Heart left ventricle (tissue), 16 donors: ENCODE results near the gene PTBP1. TPM values are rescaled to one million over a fixed set of nuclear protein-coding genes. Genes with fewer than 3 reads are reported as not detected.

Experiments used
- ATAC-seq, 4 donors: fragments of 200-7000 bp; cut with Tn5 transposase; one replicate each; pipeline ENCODE4 v1.9.1; 2020 to 2022; ENCODE audit warnings: moderate library complexity in 4 of 4, mild to moderate bottlenecking in 3 of 4, moderate number of reproducible peaks in 1 of 4
- DNase-seq, 5 donors: peaks; one replicate each; pipeline ENCODE4 v3.0.0-alpha.2; 2020
- H3K27ac ChIP-seq, 12 donors: fragments of 200-600 bp; sonication (generic) in 4 of 12; one replicate each; pipeline versions ENCODE4 v1.5.0 to v1.8.0; 2016 to 2022; ENCODE audit warnings: mild to moderate bottlenecking in 2 of 12
- H3K27me3 ChIP-seq, 9 donors: fragments of 200-600 bp; sonication (generic) in 2 of 9; one replicate each; pipeline versions ENCODE4 v1.5.1 to v1.8.0; 2016 to 2022; ENCODE audit warnings: mild to moderate bottlenecking in 3 of 9
- H3K36me3 ChIP-seq, 9 donors: fragments of 200-600 bp; sonication (generic) in 2 of 9; one replicate each; pipeline versions ENCODE4 v1.5.0 to v1.8.0; 2018 to 2022; ENCODE audit warnings: mild to moderate bottlenecking in 2 of 9
- H3K4me1 ChIP-seq, 12 donors: fragments of 200-600 bp; sonication (generic) in 4 of 12; one replicate each; pipeline versions ENCODE4 v1.5.0 to v1.8.0; 2016 to 2022; ENCODE audit warnings: mild to moderate bottlenecking in 3 of 12
- H3K4me3 ChIP-seq, 12 donors: fragments of 200-600 bp; sonication (generic) in 4 of 12; one replicate each; pipeline versions ENCODE4 v1.5.0 to v1.8.0; 2017 to 2022; ENCODE audit warnings: mild to moderate bottlenecking in 9 of 12, moderate library complexity in 4 of 12
- H3K9me3 ChIP-seq, 12 donors: fragments of 200-600 bp; sonication (generic) in 4 of 12; one replicate each; pipeline versions ENCODE4 v1.5.0 to v1.8.0; 2016 to 2022; ENCODE audit warnings: mild to moderate bottlenecking in 1 of 12
- CTCF ChIP-seq, 12 donors: fragments of 200-600 bp; sonication (generic) in 4 of 12; IDR thresholded peaks; one replicate each; pipeline versions ENCODE4 v1.5.0 to v1.8.0; 2018 to 2022; ENCODE audit warnings: antibody characterized with exemption in 12 of 12, mild to moderate bottlenecking in 5 of 12
- POLR2A ChIP-seq, 2 donors: fragments of 450-650 bp; IDR thresholded peaks; one replicate each; pipeline ENCODE4 v1.6.1; 2017; ENCODE audit warnings: antibody characterized with exemption in 2 of 2, mild to moderate bottlenecking in 2 of 2, moderate library complexity in 2 of 2
- WGBS, 4 donors: extraction: QIAGEN DNeasy Blood & Tissue Kit in 2 of 4; methylation state at CpG; one replicate each; pipeline versions ENCODE4 v1.1.5 to v1.1.7; 2013 to 2018; 5-methylcytosine and 5-hydroxymethylcytosine counted together
- intact Hi-C, 10 donors: fragments of 100-400 bp; cut with DNase I; formaldehyde crosslinking; loops; one replicate each; pipeline versions ENCODE4 v1.11.1 to v1.14.2; 2022
- polyA plus RNA-seq, 2 donors: library from polyadenylated mRNA; stranded (reverse); fragments of 200-250 nt; gene quantifications; one replicate each; pipeline ENCODE4 v1.2.3, GENCODE V29; 2013
- total RNA-seq, 9 donors: library from RNA; depleted of rRNA in 2 of 9; stranded (reverse); fragments of >200 nt in 2 of 9; fragmentation: NEBNext Ultra II Directional in 3 of 9; extraction: Animal tissue kit (Norgen Biotek cat#: 25700) in 3 of 9; gene quantifications; one replicate each; pipeline versions ENCODE4 v1.1.0 to v1.2.4, GENCODE V29; 2016 to 2023
- donor health status: ischemic (EF 13 %, LVEDD 7.1; RV severe dilation, severe dysfunction).
- donor health status: healthy with polysubstance abuse.
- donor health status: DM: no; HTN: yes; CAD: no.
- donor health status: DM: no; HTN: no; CAD: no.
- donor health status: ischemic (EF 25% LVEDD 6.9; RV normal size, moderate dysfunction).
- donor health status: ischemic (EF 25% LVEDD 5.7; RV mildly dilated, moderate dysfunction).
- donor health status: healthy.
- donor health status: DM: yes; HTN: yes; CAD: no.
- donor health status: ischemic (EF 35%, LVEDD 5.7; RV mildly dilated, moderate dysfunction).
- donor health status: nonischemic (EF 11% LVEDD 7.7; RV severe dilation, severe dysfunction).
- donor health status: DM: yes; HTN: yes; CAD: no.
- donor health status: PGD.
- donor health status: ischemic (EF 29% LVEDD 5.4; RV normal size, mild dysfunction).
- donor health status: nonischemic (EF 23%, LVEDD 6.1; RV moderate dilation, normal function).

Gene PTBP1
- total and polyA plus RNA-seq, 11 donors: 39.2 to 144 (median 55.1) TPM

GRCh38 chr19:795691-796581 lies 1.3 kb upstream of the PTBP1 start:
- Histone ChIP-seq H3K27ac (peak overlapping the region in 10 of 12 donors; percentile 74 to 100 (median 90)), H3K27me3 (no peaks in the 10 kb centered on the region), H3K9me3 (no peaks in the 10 kb centered on the region), H3K36me3 (peaks cover 0 to 19% (median 2%) of the 10 kb centered on the region in 9 donors), H3K4me3 (peak overlapping the region; percentile 48 to 99 (median 76)), H3K4me1 (peaks cover 11 to 56% (median 43%) of the 10 kb centered on the region in 12 donors)
- DNase-seq (peak in 2 of 5 donors; percentile 21 to 44), ATAC-seq (no peak)
- 80 to 84% (median 82%) methylated on average over 30 to 39 of the region's 39 CpGs for WGBS, 4 donors
- intact Hi-C loops: loop anchor here in 1 of 10 donors (5.0 kb wide), 1 partner anchor 456 kb away; no protein-coding TSS in a partner anchor
- TF ChIP-seq POLR2A (IDR thresholded peaks at IDR 0.05): no peak
- TF ChIP-seq CTCF (IDR thresholded peaks at IDR 0.05): no peak

GRCh38 chr19:797528-798414 lies 519 bp downstream of the PTBP1 start:
- no peaks in the 10 kb centered on the region for H3K9me3 ChIP-seq
- peak; percentile 93 to 96 (median 94) for DNase-seq
- peaks cover 23 to 58% (median 50%) of the 10 kb centered on the region in 12 donors for H3K4me1 ChIP-seq
- H3K27ac ChIP-seq: peak overlapping the region; percentile 91 to 100 (median 99)
- no peaks in the 10 kb centered on the region for H3K27me3 ChIP-seq
- intact Hi-C loops: loop anchor here in 1 of 10 donors (1.0 to 5.0 kb wide), 2 partner anchors 134 to 455 kb away; partner anchors contain the start of gene RNF126
- peaks cover 0 to 34% (median 2%) of the 10 kb centered on the region in 9 donors for H3K36me3 ChIP-seq
- TF ChIP-seq POLR2A (IDR thresholded peaks at IDR 0.05): no peak
- TF ChIP-seq CTCF (IDR thresholded peaks at IDR 0.05): peak in 1 of 12 donors; percentile 11
- ATAC-seq: peak in 3 of 4 donors; percentile 10 to 31 (median 27)
- peak overlapping the region; percentile 50 to 100 (median 90) for H3K4me3 ChIP-seq
- WGBS, 4 donors: 1% methylated on average over 23 to 129 of the region's 129 CpGs

GRCh38 chr19:798415-799075 lies 1.3 kb downstream of the PTBP1 start:
- Histone ChIP-seq H3K36me3 (peaks cover 0 to 42% (median 8%) of the 10 kb centered on the region in 9 donors), H3K4me1 (peaks cover 26 to 65% (median 56%) of the 10 kb centered on the region in 12 donors), H3K4me3 (peak overlapping the region; percentile 50 to 100 (median 90)), H3K9me3 (no peaks in the 10 kb centered on the region), H3K27ac (peak overlapping the region; percentile 91 to 100 (median 99)), H3K27me3 (no peaks in the 10 kb centered on the region)
- DNase-seq (peak in 3 of 5 donors; percentile 23 to 70 (median 30)), ATAC-seq (no peak)
- WGBS, 4 donors: 0 to 1% (median 1%) methylated on average over 5 to 44 of the region's 44 CpGs
- intact Hi-C loops: loop anchor here in 1 of 10 donors (5.0 kb wide), 1 partner anchor 454 kb away; no protein-coding TSS in a partner anchor
- TF ChIP-seq CTCF (IDR thresholded peaks at IDR 0.05): no peak
- TF ChIP-seq POLR2A (IDR thresholded peaks at IDR 0.05): no peak
